ENCODE data around the gene FBXO11.

- TF ChIP-seq CTCF (IDR thresholded peaks at IDR 0.05) (no peak), POLR2A (IDR thresholded peaks at IDR 0.05) (no peak)
Observed at GRCh38 chr2:47782381-47782670, 124.0 kb downstream of the FBXO11 start.

Measured in Peyer's patch (tissue), 4 donors.